ENCODE results near the gene SPOCK1. TPM values are rescaled to one million over a fixed set of nuclear protein-coding genes. Genes with fewer than 3 reads are reported as not detected.

The SPOCK1 gene
- total and polyA plus RNA-seq, 3 donors from 2014 or later = 63.8 to 111 (median 101) TPM

DNA sequence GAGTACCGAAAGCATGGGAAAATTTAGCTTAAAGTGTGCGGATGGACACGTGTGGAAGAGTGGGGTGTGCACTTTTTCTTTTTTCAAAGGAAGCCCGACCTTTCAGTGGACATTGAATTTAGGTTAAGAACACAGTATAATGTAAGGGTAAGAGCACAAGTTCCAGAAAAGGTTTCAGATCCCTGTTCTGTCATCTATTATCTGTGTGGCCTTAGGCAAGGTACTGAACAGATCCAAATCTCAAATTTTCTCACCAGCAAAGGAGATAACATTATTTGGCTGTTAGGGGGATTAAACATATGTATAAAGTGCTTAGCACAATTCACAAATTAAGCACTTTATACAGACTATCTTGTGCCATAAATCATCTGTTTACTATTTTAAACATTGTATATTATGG lies 441.0 kb downstream of the SPOCK1 start:
- no peak overlapping the region for H3K27ac ChIP-seq
- WGBS, 2 donors = 91% methylated on average over 4 of the region's 4 CpGs
- TF ChIP-seq, protein P1, sequence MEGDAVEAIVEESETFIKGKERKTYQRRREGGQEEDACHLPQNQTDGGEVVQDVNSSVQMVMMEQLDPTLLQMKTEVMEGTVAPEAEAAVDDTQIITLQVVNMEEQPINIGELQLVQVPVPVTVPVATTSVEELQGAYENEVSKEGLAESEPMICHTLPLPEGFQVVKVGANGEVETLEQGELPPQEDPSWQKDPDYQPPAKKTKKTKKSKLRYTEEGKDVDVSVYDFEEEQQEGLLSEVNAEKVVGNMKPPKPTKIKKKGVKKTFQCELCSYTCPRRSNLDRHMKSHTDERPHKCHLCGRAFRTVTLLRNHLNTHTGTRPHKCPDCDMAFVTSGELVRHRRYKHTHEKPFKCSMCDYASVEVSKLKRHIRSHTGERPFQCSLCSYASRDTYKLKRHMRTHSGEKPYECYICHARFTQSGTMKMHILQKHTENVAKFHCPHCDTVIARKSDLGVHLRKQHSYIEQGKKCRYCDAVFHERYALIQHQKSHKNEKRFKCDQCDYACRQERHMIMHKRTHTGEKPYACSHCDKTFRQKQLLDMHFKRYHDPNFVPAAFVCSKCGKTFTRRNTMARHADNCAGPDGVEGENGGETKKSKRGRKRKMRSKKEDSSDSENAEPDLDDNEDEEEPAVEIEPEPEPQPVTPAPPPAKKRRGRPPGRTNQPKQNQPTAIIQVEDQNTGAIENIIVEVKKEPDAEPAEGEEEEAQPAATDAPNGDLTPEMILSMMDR (IDR thresholded peaks at IDR 0.05) = no peak
- TF ChIP-seq POLR2A (IDR thresholded peaks at IDR 0.05) = no peak
- H3K9me3 ChIP-seq = no peaks in the 10 kb centered on the region
- H3K4me3 ChIP-seq = no peak overlapping the region
- no peaks in the 10 kb centered on the region for H3K36me3 ChIP-seq (ENCODE audit: low read depth, missing control alignments)
- peaks cover 4% of the 10 kb centered on the region for H3K4me1 ChIP-seq
- intact Hi-C loops (cut with DNase I; ENCODE audit: low total_unique reads) = no loop called here
- no peak for DNase-seq
- H3K27me3 ChIP-seq = no peaks in the 10 kb centered on the region

DNA sequence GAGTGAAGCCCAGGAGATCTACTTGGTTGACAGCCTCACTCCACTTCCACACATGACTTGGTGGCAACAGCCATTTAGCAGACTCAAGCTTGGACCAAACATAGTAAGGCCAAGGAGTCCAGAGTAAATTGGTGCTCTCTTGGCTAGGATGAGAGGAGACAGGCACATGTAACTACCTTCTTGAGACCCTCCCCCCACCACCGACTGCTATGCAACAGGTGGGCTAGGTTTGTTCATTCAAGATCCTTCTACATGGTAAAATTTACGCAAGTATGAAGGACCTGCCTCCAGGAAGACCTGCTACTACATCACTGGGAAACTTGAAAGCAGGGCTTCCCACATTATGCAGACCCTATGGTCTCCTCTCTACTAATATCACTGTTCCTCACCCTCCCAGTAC lies 442.4 kb downstream of the SPOCK1 start:
- TF ChIP-seq, protein P1 (IDR thresholded peaks at IDR 0.05) = no peak
- TF ChIP-seq POLR2A (IDR thresholded peaks at IDR 0.05) = no peak
- Histone ChIP-seq H3K27ac (no peak overlapping the region), H3K36me3 (ENCODE audit: low read depth, missing control alignments) (no peaks in the 10 kb centered on the region), H3K4me1 (peaks cover 4% of the 10 kb centered on the region), H3K27me3 (no peaks in the 10 kb centered on the region), H3K9me3 (no peaks in the 10 kb centered on the region), H3K4me3 (no peak overlapping the region)
- WGBS, 2 donors = 94 to 95% methylated on average over 2 of the region's 2 CpGs
- DNase-seq = no peak
- intact Hi-C loops (cut with DNase I; ENCODE audit: low total_unique reads) = no loop called here

DNA sequence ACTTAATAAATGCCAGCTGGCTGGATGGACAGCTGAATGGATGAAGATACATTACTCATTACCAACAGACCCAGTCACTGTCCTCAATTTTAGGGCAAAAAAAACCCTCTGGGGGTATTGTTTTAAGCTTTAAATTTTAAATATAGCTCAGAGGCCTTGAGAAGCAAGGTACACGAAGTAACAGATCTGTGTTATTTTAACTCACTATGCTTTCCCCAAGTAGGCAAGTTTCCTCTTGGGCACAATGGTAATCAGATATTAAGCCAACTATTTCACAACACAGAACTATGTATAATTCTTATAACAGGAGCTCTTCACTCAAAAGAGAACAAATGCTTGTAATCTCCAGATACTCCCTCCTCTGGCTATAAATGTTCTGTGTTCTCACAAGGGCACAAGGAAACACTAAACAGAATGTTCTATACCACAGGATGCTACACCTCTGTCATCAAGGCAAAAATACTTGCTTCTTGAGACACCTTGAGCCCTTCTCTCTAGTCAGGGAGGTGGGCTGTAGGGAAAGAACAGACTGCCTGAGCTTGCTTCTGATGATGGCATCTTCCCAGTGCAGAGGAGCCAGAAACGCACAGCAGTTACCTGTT lies 443.8 kb downstream of the SPOCK1 start:
- H3K4me3 ChIP-seq = no peak overlapping the region
- no peaks in the 10 kb centered on the region for H3K36me3 ChIP-seq (ENCODE audit: low read depth, missing control alignments)
- WGBS, 2 donors = 61 to 71% methylated on average over 2 of the region's 2 CpGs
- peaks cover 4% of the 10 kb centered on the region for H3K4me1 ChIP-seq
- H3K27ac ChIP-seq = peak overlapping the region; percentile 38 to 51
- no peak for TF ChIP-seq POLR2A (IDR thresholded peaks at IDR 0.05)
- TF ChIP-seq, protein P1 (IDR thresholded peaks at IDR 0.05) = no peak
- H3K9me3 ChIP-seq = no peaks in the 10 kb centered on the region
- no peaks in the 10 kb centered on the region for H3K27me3 ChIP-seq
- intact Hi-C loops (cut with DNase I; ENCODE audit: low total_unique reads) = no loop called here
- DNase-seq = no peak

DNA sequence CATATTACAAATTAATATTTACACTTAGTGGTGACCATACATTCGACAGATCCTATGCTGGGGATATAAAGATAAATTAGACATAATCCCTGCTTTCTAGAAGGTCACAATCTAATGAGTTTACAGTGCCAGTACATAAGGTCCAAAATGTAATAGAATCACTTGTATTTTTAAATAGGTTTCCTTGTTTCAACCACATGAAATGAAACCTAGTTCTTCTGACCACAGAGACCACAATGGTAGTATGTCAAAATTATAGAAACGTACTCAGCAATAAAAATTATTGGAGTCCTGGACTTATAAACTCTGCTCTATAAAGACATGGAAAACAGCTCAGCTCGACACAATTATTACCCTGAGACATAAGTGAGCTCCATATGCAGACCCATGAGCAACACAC lies 444.3 kb downstream of the SPOCK1 start:
- no peak for DNase-seq
- peak overlapping the region in 1 of 2 donors; percentile 38 for H3K27ac ChIP-seq
- H3K4me1 ChIP-seq = peaks cover 4% of the 10 kb centered on the region
- TF ChIP-seq POLR2A (IDR thresholded peaks at IDR 0.05) = no peak
- TF ChIP-seq, protein P1 (IDR thresholded peaks at IDR 0.05) = no peak
- H3K4me3 ChIP-seq = no peak overlapping the region
- no peaks in the 10 kb centered on the region for H3K36me3 ChIP-seq (ENCODE audit: low read depth, missing control alignments)
- H3K9me3 ChIP-seq = no peaks in the 10 kb centered on the region
- no peaks in the 10 kb centered on the region for H3K27me3 ChIP-seq
- WGBS, 2 donors = 67 to 85% methylated on average over 3 of the region's 3 CpGs
- intact Hi-C loops (cut with DNase I; ENCODE audit: low total_unique reads) = no loop called here

DNA sequence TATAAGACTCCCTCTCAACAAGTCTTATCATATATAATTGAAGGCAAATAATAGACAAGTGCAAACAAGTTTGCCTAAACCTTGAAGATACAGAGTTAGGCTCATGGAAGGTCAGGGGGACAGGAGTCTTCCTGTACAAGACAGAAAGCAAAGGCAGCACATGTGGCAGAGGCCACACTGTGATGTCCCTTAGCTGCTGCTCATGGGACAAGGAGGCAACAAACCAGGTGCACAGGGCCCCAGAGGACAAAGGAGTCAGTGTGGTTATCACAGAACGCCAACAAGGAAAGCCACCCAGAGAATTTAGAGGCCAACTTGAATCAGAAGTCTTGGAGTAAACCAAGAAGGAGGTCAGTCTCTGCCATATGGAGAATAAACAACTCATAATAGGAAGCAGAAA lies 444.8 kb downstream of the SPOCK1 start:
- WGBS, 2 donors = 70 to 79% methylated on average over 1 of the region's 1 CpG
- intact Hi-C loops (cut with DNase I; ENCODE audit: low total_unique reads) = no loop called here
- H3K27me3 ChIP-seq = no peaks in the 10 kb centered on the region
- no peaks in the 10 kb centered on the region for H3K9me3 ChIP-seq
- no peak for DNase-seq
- no peak for TF ChIP-seq POLR2A (IDR thresholded peaks at IDR 0.05)
- TF ChIP-seq, protein P1 (IDR thresholded peaks at IDR 0.05) = no peak
- no peak overlapping the region for H3K27ac ChIP-seq
- no peak overlapping the region for H3K4me3 ChIP-seq
- H3K4me1 ChIP-seq = peaks cover 4% of the 10 kb centered on the region
- no peaks in the 10 kb centered on the region for H3K36me3 ChIP-seq (ENCODE audit: low read depth, missing control alignments)
